ENCODE measurements around the gene AKTIP.
"Not testable (repeated sequence)": the region's sequence is repeated elsewhere in the genome, so short reads cannot be mapped to it uniquely, and the experiment has no call there.

Gene AKTIP

DNA sequence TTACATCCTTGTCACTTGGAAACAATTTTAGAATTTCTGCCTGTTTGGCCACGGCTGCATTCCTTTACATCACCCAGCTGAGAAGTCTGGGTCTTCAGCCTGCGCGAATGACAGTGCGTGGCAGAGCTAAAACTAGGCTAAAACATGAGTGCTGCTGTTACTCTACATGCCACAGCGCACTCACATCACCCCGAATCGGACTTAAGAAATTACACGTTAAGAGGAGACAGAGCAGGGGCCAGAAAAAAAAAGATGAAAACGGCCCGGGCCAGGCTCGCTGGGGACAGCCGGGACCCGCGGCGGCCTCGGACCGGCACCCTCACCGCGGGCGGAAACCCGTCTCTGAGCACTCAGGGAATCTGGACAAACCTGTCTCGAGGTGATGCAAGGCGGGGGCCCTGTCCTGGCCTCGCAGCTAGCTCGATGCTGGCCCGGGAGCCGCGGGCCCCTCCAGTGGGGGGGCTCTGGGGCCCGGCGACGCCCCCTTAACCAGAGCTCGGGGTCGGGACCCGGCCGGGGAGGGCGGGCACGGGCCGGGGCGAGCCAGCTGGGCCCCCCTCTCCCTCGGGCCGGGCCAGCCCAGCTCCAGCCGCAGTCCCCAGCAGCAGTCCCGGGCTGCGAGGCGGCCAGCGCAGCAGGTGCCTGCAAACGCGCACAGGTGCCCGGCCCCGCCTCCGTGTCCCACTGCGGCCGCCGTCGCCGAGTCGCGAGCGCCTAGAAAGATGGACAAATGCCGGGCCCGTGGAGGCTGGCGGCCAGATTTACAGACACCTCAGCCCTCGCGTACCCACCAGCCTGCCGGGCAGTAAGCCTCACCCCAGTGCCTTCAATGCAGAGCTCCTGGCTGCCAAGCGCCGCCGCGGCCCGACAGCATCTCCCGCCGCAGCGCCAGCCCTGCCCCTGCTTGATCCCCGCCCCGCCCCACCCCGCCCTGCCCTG lies at the start of gene AKTIP:
AKTIP (minus strand) TSS at position 879 of the 939 bp plus-strand sequence. CDS start 2,950 bp downstream, outside the sequence.
- peak in 1 of 3 experiments; percentile 62 for DNase-seq (ENCODE audit: low read depth in 3 of 3)

DNA sequence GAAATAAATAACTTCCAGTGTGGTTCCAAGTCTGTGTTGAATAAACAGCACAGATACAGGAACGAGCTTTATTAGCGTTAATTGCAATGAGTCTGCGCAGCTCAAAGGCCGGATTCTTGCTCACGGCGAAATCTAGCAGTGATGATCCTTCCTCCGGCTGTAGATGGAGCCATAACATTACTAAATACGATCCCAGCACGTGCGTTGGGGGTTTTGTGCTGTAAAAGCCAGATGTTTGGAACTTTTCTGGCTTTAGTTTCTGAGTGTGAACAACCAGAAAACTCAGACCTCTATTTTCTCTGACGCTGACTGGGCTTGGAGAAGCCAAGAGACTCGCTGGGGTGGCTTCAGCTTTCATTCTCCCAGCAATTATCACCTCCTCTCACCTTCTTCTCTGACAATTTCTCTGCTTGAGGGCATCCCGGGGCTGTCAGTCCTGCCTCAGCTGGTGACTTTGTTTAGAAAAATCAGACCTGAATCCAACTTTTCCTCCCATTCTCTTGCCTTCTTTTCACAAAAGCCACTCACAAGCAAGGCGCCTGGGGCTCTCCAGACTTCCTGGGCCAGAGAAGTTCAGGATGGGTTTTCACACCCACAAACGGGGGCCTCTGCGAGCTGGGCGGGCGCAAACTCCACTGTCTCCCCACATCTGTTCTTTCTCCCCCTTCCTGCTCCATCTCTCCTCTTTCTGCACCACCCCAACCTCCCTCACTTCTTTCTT lies 47.1 kb upstream of the AKTIP start:
- peak in 2 of 3 experiments; percentile 11 to 15 for DNase-seq (ENCODE audit: low read depth in 3 of 3)

DNA sequence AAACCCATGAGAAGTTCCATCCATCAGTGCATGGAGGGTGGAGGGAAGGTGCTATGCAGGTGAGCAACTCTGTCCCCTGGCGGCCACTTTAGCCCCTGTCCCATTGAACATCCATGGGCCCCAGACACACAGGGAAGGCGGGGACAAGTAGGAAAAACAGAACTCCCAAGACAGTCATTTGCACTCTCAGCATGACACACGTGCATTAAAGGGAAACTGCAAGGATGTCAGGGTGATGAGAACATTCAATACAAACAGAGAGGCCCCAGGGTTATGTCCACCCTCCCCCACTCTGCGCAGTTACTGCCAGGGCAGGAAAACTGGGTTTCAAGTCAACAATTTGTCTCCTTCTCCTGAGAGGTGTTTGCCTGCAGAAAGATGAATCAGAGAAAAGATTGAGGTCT lies 44.0 kb upstream of the AKTIP start:
- DNase-seq (ENCODE audit: low read depth in 3 of 3), result no peak

DNA sequence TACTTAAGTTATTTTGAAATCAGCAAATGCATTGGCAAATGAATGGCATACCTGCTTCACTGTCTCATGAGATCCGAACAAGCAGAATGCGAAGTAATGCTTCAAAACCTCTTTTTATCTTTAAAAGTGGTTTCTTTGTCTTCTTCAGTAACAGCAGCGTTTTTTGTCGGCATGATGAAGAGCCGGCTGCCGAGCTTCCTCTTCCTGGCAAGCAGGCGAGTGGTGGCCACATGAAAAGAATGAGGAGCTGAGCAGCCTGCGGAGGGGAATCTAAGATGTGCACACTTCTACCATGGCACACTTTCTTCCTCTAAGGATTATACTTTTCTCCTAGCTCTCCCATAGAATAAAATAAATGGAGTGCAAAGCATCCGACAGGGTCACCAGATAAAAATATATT lies 42.4 kb upstream of the AKTIP start:
- peak in 1 of 3 experiments; percentile 9 for DNase-seq (ENCODE audit: low read depth in 3 of 3)

DNA sequence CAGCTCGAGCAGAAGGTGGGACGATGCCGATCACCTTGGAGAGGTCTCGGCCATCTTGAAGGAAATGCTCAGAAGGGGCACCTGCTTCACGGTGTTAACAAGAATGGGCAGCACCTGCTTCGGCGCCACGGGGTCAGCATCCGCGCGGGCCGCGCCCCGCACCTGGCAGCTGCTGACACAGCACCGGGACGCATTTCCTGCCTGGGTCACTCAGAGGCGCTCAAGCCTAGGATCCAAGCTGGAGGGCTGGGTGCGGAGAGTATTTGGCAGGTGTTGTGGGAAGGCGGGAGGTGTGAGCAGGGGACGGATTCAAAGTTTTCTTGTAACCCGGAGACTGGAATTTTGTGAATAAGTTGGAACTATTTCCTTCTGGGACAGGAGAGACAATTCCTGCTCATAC lies 39.3 kb upstream of the AKTIP start:
- DNase-seq (ENCODE audit: low read depth in 3 of 3), result no peak

- DNase-seq (ENCODE audit: low read depth in 3 of 3), result no peak
Observed at GRCh38 chr16:53541326-53541725, 38.3 kb upstream of the AKTIP start.

DNA sequence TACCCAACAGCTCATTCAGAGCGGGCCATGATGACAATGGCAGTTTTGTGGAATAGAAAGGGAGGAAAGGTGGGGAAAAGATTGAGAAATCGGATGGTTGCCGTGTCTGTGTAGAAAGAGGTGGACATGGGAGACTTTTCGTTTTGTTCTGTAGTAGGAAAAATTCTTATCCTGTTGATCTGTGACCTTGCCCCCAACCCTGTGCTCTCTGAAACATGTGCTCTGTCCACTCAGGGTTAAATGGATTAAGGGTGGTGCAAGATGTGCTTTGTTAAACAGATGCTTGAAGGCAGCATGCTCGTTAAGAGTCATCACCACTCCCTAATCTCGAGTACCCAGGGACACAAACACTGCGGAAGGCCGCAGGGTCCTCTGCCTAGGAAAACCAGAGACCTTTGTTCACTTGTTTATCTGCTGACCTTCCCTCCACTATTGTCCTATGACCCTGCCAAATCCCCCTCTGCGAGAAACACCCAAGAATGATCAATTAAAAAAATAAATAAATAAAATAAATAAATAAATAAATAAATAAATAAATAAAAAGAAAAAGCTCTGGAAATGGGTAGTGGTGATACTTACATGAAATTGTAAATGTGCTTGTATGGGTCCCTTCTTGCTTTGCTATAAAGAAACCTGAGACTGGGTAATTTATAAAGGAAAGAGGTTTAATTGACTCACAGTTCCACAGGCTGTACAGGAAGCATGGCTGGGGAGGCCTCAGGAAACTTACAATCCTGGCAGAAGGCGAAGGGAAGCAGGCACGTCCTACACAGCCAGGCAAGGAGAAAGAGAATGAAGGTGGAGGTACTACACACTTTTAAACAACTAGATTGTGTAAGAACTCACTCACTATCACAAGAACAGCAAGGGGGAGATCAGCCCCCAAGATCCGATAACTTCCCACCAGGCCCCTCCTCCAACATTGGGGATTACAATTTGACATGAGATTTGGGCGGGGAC lies 37.0 kb upstream of the AKTIP start:
- not testable (repeated sequence) for DNase-seq (ENCODE audit: low read depth in 3 of 3)

GRCh38 chr16:53539346-53539745 lies 36.3 kb upstream of the AKTIP start:
- DNase-seq (ENCODE audit: low read depth in 3 of 3), result not testable (repeated sequence)

DNA sequence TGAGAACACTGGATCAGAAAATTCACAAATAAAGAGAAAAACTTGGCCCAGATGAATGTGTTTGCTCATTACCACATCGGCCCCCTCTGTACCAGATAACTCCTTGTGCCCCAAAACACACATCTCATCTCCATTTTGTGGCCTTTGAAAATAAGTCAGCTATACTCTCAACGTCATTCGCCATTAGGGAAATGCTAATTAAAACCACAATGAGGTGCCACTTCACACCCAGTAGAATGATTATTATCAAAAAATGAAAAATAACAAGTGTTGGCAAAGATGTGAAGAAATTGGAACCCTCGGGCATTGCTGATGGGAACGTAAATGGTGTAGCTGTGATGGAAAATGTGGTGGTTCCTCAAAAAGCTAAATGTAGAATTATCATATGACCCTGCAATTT lies 34.6 kb upstream of the AKTIP start:
- DNase-seq (ENCODE audit: low read depth in 3 of 3), result no peak

DNA sequence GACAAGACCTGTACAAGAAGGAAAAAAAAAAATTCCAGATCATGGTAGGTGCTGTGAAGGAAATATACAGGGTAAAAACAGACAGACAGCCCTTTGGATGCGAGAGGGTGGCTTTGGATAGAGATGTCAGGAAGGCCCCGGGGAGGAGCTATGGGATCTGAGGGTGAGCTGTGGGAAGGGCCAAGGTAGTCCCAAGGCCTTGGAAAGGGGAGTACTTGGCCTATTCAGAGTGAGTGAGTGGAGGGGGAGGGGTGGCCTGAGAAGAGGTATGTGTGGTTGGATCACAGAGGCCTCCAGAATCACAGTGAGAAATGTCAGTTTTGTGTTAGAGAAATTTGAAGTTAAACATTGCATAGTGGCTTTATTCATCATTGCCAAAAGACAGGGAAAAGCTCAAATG lies 31.2 kb upstream of the AKTIP start:
- DNase-seq (ENCODE audit: low read depth in 3 of 3), result no peak

GRCh38 chr16:53530741-53531140 lies 27.7 kb upstream of the AKTIP start:
- no peak for DNase-seq (ENCODE audit: low read depth in 3 of 3)

GRCh38 chr16:53530046-53530445 lies 27.0 kb upstream of the AKTIP start:
- DNase-seq (ENCODE audit: low read depth in 3 of 3), result no peak

GRCh38 chr16:53529513-53529912 lies 26.5 kb upstream of the AKTIP start:
- DNase-seq (ENCODE audit: low read depth in 3 of 3), result no peak

DNA sequence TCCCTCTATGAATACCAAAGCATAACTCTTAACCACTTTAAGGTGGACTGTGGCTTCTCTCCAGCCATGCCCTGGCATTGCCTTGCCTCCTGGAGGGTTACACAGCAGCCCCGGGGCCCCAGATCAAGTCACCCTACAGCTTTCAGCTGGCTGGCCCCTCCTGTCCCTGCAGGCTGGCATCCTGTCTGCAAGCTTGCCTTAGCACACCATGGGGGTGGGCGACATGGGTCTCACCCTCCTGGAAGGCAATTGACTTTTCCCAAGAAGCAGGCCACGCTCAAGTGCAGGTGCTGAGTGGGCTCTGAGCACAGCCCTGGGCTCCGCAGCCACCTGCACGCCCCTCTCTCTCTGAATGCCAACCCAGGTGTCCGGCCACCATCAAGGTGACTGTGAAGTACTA lies 25.8 kb upstream of the AKTIP start:
- no peak for DNase-seq (ENCODE audit: low read depth in 3 of 3)

GRCh38 chr16:53523971-53524548 lies 21.1 kb upstream of the AKTIP start:
- DNase-seq (ENCODE audit: low read depth in 3 of 3), result no peak

DNA sequence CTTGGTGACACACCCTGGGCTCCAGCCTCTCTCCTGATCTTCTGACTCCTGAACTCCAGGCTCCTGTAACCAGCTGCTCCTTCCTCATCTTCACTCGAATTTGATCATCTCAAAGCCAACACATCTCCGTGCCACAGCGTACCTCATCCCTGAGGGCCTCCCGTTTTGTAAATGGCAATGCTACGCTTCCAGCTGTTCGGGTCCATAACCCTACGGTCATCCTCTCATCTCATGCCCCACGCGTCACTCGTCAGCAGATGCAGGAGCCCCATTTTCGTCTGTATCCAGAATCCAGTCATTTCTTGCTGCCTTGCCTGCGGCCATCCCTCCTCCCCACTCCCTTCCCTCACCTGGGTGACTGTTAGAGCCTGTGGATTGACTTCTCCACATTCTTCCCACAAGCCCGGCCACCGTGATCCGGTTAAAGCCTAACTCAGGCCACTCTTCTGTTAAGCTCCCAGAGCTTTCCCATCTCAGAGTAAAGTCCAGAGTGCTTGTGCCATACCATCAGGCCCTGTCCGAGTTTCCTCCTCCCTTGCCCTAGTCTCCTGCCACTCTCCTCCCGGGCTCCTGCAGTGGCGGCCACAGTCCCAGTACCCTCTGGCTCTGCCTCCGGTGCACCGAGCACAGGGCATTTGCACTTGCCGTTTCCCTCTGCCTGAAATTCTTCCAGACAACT lies 20.3 kb upstream of the AKTIP start:
- no peak for DNase-seq (ENCODE audit: low read depth in 3 of 3)

DNA sequence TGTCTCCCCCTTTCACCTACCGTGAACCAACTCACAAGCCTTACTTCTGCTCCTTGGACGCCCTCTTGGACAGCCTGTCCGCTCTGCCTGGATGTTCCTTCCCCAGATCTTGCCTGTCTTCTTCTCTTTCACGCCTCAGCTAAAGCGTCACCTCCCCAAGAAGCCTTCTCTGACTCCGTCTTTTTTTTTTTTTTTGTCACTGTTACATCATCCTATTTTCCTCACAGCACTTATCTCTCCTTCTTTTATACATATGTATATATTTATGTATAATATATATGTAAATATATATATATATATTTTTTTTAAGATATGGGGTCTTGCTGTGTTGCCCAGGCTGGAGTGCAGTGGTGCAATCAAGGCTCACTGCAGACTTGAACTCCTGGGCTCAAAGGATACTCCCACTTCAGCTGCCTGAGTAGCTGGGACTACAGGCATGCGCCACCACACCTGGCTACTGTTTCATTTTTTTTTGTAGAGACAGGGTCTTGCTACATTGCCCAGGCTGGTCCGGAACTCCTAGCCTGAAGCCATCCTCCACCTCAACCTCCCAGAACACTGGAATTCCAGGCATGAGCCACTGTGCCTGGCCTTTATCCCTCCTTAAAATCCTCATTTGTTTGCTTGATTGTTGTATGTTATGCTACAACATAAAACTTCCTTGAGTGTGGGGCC lies 16.5 kb upstream of the AKTIP start:
- DNase-seq (ENCODE audit: low read depth in 3 of 3), result no peak

GRCh38 chr16:53518550-53519416 lies 15.8 kb upstream of the AKTIP start:
- peak in 2 of 3 experiments; percentile 44 to 47 for DNase-seq (ENCODE audit: low read depth in 3 of 3)

GRCh38 chr16:53517851-53518250 lies 14.8 kb upstream of the AKTIP start:
- DNase-seq (ENCODE audit: low read depth in 3 of 3), result no peak

Measured in stimulated activated CD4-positive, alpha-beta T cell treated with anti-CD3 and anti-CD28 coated beads, TNF-alpha, amount 100 ng/mL, for 4 hours (primary cell).